HG03521 (cell line): ENCODE data around the gene CCDC112.
"Not testable (repeated sequence)": the region's sequence is repeated elsewhere in the genome, so short reads cannot be mapped to it uniquely, and the experiment has no call there.

Experiments
- ATAC-seq: cut with Tn5 transposase; IDR thresholded peaks from one replicate; pipeline ENCODE4 v1.9.1; 2021; ENCODE audit warnings: mild to moderate bottlenecking, moderate library complexity; ENCODE audit not compliant: unreplicated experiment

Gene CCDC112, protein sequence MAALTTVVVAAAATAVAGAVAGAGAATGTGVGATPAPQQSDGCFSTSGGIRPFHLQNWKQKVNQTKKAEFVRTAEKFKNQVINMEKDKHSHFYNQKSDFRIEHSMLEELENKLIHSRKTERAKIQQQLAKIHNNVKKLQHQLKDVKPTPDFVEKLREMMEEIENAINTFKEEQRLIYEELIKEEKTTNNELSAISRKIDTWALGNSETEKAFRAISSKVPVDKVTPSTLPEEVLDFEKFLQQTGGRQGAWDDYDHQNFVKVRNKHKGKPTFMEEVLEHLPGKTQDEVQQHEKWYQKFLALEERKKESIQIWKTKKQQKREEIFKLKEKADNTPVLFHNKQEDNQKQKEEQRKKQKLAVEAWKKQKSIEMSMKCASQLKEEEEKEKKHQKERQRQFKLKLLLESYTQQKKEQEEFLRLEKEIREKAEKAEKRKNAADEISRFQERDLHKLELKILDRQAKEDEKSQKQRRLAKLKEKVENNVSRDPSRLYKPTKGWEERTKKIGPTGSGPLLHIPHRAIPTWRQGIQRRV

DNA sequence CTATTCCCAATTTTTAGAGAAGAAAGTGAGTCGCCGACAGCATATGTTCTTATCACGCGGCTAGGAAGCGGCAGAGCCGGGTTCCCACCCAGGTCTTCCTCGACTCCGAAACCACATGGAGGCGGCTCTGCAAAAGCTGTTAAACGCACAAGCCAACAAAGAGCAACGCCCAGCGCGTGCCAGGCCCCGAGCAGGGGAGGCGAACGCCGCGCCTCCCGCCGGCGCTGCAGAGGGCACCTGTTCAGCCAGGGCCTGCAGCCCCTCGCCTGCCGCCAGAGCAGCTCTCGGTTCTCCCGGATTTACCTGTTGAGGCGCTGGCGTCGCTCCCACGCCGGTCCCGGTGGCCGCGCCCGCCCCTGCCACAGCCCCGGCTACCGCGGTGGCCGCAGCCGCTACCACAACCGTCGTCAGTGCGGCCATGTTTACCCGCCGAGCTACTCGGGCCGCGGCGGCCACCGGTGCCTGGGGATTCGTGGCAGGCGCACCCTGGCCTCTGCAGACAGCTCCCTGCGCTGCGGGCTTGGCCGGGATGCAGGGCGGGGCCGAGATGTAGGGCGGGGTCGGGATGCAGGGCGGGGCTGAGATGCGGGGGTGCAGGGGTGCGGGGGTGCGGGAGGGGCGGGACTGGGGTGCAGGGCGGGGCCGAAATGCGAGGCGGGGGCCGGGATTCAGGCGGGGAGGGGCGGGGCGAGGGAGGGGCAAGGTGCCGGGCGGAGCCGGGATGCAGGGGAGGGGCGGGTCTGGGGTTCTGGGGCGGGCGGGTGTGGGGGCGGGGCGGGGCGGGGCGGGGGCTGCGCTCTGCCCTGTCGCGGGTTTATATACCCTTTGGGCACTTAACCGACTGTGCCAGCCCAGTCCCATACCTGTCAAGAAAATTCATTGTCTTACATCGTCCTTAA is at the start of gene CCDC112:
Gene CCDC112, minus strand, starts transcription at position 531 of the 899 bp plus-strand sequence. Its CDS starts 111 bp downstream, at position 420.
- peak; percentile 69 for ATAC-seq

DNA sequence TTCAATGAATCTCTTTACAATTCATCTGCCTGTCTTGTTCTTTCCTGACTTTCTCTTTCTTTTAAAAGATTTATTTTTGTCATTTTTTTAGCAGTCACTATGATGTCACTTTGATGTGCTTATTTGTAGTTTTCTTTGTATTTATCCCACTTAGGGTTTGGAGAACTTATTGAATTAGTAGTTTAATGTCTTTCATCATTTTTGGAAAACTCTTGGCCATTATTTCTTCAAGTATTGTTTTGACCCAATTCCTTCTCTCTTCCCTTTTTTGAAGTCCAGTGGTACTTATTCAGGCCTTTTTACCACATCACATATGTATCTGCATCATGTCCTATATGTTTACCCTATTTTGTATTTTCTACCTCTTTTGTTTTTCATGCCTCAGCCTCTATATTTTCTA is 48.9 kb upstream of the CCDC112 start:
- no peak for ATAC-seq

DNA sequence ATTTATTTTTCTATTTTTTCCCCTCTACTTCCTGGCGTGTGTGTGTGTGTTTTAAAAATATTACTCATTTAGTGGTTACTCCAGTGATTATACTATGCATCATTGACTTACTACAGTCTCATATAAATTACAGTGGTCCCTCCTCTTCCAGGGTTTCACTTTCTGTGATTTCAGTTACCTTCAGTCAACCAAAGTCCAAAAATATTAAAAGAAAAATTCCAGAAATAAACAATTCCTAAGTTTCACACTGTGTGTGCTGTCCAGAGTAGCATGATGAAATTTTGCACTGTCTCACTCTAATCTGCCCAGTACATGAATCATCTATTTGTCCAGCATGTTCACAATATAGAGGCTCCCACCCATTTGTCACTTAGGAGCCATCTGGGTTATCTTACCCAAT is 47.4 kb upstream of the CCDC112 start:
- no peak for ATAC-seq

DNA sequence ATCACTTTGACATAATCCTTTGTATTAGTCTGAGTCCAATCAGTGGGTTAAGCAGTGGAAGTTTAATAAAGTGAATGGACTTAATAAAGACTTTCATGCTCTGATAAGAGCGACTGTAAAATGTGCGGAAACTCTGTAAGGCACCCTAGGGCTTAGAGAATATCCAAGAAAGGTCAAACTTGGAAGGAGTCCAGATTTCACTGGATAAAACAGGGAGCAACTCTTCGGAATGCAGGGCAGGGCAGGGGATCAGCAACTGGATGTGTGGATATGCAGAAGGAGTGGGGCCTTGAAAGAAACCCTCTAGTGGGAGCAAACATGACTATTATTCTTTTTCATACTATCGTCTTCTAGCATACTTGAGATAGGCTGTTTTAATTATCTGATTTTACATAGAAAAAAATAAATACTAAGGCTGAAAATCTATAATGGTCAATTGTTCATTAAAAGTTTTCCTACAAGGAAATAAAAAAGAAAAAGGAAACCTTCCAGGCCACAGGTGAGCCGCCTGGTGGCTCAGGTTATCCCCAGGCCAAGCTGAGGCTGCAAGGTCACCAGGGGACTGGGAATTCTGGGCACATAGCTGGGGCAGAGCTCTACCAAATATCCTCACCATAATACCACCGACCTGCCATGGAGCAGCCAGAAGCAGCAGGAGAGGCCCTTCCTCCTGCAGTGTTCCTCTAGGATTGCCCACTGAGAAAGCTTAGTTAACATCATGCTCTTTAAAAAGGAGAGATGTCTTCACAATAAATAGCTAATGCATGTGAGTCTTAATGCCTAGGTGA is 46.3 kb upstream of the CCDC112 start:
- ATAC-seq = no peak

DNA sequence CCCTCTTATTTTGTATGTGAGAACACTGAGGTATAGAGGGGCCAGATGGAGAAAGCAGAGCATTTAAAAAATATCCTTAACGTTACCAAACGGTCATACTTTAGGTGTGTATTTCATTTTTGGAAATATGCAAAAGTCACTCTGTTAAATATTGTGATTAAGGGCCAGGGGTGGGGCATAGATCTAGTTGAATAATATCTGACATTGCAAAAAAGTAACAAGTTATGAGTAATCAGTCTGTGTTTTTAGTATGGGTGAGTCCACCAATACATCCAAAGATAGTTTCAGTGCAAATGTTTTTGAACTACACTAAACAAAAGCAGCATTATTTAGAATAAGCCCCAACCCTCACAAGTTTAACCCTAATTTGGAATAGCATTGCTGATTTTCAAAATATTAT is 45.3 kb upstream of the CCDC112 start:
- no peak for ATAC-seq

DNA sequence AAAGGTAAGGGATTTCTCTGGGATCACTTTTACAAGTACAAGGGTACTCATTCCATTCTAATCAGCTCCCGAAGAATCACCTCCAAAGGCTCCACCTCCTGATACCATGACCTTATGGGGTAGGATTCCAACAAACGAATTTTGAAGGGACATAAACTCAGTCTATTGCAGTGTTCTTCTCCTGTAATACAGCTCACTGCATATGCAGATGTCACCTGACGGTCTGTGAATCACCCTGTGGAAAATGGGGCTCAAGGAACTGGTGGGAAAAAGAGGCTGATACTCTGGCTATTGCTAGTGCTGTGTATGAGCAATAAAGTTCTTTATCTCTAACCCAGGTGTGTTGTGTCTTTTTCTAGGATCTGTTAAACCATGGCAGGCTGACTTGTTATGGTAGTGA is 42.4 kb upstream of the CCDC112 start:
- ATAC-seq = no peak

DNA sequence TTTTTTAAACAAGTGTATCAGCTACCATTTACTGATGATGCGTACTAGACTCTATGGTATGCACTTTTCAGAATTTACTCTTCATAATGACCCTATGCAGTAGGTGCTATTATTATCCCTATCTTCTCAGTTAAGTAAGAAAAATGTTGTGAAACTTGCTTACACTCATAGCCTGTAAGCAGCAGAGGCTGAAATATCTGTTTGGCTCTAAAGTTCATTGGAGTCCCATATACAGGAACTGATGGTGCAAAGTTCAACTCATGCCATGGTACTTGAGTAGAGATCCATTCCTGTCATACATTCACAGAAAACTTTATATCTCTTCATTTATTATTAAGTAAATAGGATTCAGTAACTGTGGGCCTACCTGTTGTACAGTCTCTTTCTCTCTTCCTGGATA is 41.4 kb upstream of the CCDC112 start:
- ATAC-seq = no peak

DNA sequence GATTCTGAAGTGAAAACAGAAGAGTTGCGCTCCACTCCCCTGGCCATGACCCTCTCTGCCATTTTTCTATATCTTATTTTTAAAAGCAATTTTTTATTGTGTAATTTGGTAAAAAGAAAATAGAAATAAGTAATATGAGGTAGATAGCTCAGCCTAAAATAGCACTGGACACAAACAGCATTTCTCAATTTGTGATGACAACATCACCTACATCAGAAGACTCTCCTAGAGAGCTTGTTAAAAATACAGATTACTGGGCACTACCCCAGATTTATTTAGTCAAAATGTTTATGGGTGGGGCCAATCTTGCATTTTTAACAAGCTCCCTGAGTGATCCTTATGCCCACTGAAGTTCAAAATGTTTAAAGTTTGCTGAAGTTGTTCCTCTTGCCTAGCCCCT is 40.5 kb upstream of the CCDC112 start:
- ATAC-seq = no peak

DNA sequence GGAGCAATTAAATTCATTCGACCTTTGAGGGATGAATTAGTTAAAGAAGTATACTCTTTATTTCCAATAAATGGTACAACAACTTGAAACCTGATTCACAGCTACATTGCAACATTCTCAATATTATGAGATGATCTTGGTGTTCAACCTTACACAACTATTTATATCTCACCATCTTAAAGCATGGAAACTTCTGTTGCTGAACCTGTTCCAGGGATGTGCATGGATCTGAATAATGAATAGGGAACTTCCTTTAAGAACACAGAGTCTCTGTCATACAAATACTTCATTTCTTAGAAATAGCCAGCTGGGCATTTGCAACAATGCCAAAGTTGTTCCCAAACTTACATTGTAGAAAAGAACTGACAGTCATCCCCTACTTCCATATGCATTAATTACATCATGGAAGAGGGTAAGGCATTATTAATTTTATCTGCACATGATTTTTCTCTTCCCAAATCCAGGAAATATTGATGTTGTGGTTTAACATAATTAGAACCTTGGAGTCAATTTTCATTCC is 39.8 kb upstream of the CCDC112 start:
- no peak for ATAC-seq

DNA sequence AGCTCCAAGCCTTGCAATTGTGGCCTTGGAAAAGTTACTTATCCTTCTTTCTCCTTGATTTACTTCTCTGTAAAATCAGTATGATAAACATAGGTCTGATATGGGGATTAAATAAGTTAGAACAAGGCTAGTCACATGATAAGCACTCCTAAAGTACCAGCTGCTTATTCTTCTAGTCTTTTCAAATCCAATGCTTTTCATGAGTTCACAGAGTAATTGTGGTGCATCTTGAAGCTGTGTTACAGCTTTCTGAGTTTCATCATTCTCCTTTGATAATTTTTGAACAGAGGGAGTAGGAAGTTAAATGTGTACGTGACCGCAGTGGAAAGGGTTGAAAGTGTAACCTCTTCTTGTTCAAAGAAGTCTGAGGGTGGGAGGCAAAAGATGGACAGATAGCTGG is 38.8 kb upstream of the CCDC112 start:
- no peak for ATAC-seq

DNA sequence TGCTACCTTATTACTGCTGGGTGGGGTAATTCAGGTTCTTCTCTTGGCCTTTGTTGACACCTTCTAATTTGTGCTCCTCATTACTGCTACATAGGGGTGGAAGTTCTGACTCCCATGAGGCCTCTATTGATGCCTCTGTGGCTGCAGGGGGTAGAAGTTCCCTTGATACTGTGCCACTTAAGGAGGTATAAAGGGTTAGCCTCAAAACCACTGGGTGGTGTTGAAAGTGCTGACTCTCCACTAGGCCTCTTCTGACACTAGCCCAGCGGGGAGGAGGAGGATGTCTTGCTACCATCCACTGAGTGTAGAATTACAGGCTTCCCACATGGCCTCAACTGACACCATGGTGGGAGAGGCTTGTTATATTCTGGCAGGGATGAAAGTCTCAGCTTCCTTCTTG is 36.7 kb upstream of the CCDC112 start:
- ATAC-seq = no peak

DNA sequence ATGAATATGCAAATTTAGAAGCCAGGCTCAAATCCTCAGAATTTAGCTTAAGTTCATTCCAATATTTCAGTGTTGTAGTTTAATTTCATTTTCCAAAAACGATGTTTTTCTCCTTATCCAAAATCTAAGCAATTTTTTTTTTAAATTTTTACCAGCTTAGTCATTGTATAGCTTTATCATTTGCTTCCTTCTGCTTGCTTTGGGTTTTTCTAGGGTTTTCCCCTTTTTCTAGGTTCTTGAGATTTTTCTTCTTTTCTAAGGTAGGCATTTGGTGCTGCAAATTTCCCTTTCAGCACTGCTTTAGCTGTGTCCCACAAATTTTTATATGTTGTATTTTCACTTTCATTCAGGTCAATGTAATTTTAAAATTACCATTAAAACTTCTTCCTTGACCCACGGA is 34.4 kb upstream of the CCDC112 start:
- ATAC-seq = no peak

DNA sequence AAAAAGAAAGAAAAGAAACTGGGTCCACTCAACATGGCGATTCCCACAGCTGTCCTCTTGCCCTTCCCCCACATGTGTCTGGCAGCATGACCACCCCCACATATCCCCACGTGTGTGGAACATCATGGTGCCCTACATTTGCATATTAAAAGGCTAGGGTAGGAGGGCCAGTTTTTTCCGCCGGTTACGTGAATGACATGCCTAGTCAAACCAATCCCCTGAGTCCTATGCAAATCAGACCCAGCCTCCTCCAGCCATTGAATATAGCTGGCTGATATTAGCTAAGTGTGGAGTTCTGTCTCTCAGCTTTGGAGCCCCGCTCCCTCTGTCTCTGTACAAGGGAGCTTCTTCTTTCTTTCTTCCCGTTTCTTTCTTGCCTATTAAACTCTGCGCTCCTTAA is 33.0 kb upstream of the CCDC112 start:
- ATAC-seq = no peak

DNA sequence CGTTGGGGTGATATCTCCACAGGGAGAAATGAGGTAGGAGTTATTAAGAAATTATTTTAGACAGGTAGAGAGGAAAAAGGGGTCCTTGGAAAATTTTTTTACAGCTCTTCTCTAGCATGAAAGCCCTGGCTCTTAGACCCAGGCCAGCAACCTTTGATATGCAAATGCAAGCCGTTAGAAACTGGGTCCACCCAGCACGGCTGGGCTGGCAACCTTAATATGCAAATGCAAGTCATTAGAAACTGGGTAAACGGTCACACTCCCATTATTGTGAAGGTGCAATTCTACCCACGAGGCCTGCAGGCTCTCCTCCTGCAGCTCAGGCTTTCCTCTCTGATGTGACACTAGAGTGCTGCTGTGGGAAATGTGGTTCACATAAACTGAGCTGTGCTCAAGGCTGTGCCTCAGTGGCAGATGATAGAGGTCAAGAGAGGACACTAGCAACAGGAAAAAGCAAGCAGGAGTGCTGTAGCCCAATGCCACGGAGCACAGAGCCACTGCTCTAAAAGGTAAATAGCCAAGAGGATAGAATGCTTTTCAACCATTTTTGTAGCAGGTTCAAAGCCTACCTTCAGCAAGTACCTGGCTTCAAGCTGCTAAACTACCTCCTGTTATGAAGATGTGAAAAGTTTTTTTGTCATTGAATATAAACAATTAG is 32.3 kb upstream of the CCDC112 start:
- ATAC-seq = not testable (repeated sequence)

DNA sequence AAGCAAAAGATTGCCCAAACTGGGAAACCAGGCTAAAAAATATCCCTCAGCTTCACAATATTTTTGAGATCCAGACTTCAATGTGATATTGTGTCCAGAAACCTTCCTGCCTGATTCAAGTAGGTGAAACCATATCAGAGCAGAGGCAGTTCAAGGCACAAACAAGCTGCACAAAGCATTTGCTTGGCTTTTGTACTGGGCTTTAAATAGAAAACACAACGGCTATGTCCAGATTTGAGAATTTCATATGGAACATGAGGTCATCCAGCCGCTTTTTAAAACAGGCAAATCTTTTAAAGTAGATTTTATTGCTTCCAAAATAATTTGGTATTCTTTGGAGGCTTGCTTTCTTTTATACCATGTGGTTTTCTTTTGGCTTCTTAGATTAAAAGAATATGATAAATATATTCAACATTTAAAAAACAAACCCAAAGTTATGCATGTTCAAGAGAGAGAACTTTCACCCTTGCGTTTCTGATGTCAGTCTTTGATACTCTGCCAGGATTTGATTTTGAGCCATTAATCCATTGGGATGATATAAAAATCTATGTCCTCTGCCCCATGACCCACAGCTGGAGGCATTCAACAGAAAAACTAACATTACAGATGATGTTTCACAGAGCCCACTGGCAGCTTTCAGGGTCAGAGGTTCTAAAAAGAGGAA is 29.0 kb upstream of the CCDC112 start:
- ATAC-seq = no peak

DNA sequence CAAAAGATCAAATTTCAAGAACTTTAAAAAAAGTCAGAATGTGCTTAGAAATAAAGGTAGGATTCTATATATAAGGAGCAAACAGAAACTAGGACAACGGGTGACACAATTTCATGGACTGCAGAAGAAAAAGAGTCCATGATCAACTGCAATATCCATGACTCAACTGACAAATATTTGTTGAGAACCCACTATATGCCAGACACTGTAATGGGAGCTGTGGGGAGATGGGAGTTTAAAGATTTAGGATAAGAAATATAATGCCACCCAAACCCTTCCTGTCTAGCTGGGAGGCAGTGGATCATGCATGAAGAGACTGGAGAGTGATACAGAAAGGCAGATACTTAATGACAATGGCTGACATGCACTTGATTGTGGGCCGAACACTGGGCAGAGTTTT is 27.6 kb upstream of the CCDC112 start:
- ATAC-seq = no peak

DNA sequence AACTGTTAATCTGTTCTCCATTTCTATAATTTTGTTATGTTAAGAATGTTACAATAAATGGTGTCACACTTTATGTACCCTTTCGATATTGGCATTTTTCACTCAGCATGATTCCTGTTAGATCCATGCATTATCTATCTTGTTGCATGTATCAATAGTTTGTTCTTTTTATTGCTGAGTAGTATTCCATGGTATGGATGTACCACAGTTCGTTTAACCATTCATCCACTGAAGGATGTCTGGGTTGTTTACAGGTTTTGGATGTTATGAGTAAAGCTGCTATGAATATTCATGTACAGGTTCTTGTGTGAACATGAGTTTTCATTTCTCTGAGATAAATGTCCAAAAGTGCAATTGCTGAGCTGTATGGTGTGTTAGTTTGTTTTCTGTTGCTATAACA is 26.3 kb upstream of the CCDC112 start:
- no peak for ATAC-seq

DNA sequence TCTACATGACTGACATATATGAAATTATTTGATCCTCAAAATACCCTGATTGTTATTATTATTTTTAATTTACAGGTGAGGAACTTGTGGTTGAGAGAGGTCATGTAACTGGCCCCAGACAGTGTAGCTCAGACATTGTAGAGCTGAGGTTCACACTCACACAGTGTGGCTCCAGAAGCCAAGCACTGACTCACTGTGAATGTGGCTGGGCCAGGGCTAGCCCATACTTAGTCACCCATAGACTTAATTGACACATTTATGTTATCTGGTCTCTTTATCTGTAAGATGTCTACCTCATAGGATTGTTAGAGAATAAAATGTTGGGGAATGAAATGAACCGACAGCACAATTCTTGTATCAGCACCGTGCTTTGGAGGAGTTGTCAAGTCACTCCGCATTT is 24.9 kb upstream of the CCDC112 start:
- no peak for ATAC-seq

DNA sequence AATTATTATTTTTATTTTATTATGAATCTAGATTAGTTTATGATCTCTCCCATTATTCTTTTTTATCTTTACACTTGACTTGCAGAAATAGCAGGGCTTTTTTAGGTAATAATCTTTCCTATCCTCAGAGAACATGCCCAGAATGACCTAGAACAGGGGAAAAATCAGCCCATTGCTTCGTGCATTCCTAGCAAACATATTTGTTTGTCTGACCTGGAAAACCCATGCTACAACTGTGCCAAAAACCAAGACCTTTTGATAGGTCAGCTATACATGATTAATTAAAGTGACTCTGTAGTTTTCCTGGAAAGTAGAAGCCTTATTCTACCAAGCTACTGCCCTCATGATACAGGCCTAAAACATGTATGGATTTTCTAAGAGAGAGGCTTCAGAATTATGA is 24.1 kb upstream of the CCDC112 start:
- no peak for ATAC-seq

DNA sequence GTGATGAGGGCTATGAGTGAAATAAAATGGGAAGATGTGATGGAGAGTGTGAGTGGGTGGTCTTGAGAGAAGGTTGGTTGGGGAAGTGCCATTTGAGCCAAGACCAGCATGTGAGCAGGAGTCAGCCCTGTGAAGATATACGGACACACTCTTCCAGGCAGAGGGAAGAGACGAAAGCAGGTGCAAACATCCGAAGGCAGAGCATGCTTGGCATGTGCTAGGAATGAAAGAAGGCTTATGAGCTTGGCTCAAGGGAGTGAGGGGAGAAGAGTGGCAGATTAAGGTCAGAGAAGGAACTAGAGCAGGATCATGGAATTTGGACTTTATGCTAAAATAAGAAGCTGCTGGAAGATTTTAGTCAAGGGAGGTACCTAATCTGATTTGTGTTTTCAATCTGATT is 23.6 kb upstream of the CCDC112 start:
- no peak for ATAC-seq
